Measurements from ENCODE around the gene SHFL.

Gene SHFL

GRCh38 chr19:10087296-10088061 is 1.4 kb downstream of the SHFL start:
- Histone ChIP-seq H3K4me3 (ENCODE audit: low read depth, low read length) (peak overlapping the region; percentile 99), H3K4me1 (ENCODE audit: control insufficient read depth, insufficient read depth, low read length, unreplicated experiment) (no peaks in the 10 kb centered on the region), H3K27me3 (ENCODE audit: insufficient read depth, low read length) (no peaks in the 10 kb centered on the region), H2AFZ (ENCODE audit: low read length, unreplicated experiment) (no peak overlapping the region), H3K79me2 (ENCODE audit: control insufficient read depth, insufficient read depth, low read length, unreplicated experiment) (peaks cover 14% of the 10 kb centered on the region), H3K27ac (ENCODE audit: low read depth, low read length) (peak overlapping the region; percentile 63; the same call in 1 of the 2 replicates), H3K36me3 (ENCODE audit: insufficient read depth, low read length) (peaks cover 22% of the 10 kb centered on the region; the same call in 1 of the 2 replicates)

DNA sequence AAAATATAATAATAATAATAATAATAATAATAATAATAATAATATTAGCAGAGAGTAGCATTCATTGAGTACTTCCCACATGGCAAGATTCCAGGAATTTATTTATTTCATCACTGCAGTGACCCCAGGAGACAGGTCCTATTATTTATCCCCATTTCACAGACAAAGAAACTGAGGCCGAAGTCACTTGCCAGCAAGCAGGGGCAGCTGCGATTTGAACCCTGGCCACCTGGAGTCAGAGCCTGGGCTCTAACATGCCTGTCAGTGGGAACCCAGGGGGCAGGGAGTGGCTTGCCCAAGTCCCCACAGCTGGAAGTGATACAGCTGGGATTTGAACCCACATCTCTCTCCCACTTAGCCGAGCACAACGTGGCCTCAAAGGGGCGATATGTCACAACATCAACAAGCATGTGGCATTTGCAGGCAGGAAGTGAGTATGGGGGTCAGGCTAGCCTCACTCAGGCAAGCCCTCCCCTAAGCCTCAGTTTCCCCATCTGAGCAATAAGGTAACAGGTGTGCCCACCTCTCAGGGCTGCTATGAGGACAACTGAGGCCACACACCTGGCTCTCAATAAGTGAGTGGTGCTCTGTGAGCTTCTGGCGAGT is 2.9 kb downstream of the SHFL start:
- H2AFZ ChIP-seq (ENCODE audit: low read length, unreplicated experiment), result no peak overlapping the region
- no peak overlapping the region for H3K4me3 ChIP-seq (ENCODE audit: low read depth, low read length)
- H3K36me3 ChIP-seq (ENCODE audit: insufficient read depth, low read length), result peaks cover 36% of the 10 kb centered on the region; the same call in 1 of the 2 replicates
- H3K4me1 ChIP-seq (ENCODE audit: control insufficient read depth, insufficient read depth, low read length, unreplicated experiment), result no peaks in the 10 kb centered on the region
- H3K79me2 ChIP-seq (ENCODE audit: control insufficient read depth, insufficient read depth, low read length, unreplicated experiment), result peaks cover 14% of the 10 kb centered on the region
- H3K27me3 ChIP-seq (ENCODE audit: insufficient read depth, low read length), result no peaks in the 10 kb centered on the region
- H3K27ac ChIP-seq (ENCODE audit: low read depth, low read length), result no peak overlapping the region

DNA sequence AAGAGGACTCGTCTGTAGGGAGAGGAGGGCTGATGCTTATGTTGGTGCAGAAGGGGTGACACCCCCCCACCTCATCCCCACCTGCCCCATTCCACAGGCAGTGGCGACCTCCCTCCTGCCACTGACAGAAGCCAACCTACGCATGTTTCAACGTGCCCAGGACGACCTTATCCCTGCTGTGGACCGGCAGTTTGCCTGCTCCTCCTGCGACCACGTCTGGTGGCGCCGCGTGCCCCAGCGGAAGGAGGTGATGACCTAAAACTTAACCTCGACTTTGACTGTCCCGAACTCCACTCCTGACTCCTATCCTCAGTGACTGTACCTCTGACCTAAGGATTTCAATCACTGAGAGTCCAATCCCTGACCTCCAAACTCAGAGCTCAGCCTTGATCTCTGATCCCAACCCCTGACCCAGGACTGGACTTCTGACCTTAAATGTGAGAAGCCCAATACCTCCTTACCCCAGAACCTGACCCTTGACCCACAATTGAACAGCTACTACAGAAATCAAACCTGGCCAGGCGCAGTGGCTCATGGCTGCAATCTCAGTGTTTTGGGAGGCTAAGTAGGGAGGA is 3.8 kb downstream of the SHFL start:
- Histone ChIP-seq H3K27ac (ENCODE audit: low read depth, low read length) (no peak overlapping the region), H3K27me3 (ENCODE audit: insufficient read depth, low read length) (no peaks in the 10 kb centered on the region), H3K4me1 (ENCODE audit: control insufficient read depth, insufficient read depth, low read length, unreplicated experiment) (no peaks in the 10 kb centered on the region), H3K4me3 (ENCODE audit: low read depth, low read length) (no peak overlapping the region), H2AFZ (ENCODE audit: low read length, unreplicated experiment) (no peak overlapping the region), H3K36me3 (ENCODE audit: insufficient read depth, low read length) (peaks cover 36% of the 10 kb centered on the region; the same call in 1 of the 2 replicates), H3K79me2 (ENCODE audit: control insufficient read depth, insufficient read depth, low read length, unreplicated experiment) (peaks cover 14% of the 10 kb centered on the region)

DNA sequence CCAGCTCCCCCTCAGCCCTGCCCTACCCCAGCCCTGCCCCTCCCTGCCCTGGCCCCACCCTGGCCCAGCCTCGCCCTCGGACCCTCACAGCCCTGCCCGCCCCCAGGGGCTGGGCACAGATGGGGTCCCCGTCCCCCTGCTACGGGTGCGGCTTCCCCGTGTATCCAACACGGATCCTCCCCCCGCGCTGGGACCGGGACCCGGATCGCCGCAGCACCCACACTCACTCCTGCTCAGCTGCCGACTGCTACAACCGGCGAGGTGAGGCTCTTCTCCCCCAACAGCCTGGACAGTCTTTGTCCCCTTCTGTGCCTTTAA is 5.2 kb downstream of the SHFL start:
- Histone ChIP-seq H2AFZ (ENCODE audit: low read length, unreplicated experiment) (no peak overlapping the region), H3K27me3 (ENCODE audit: insufficient read depth, low read length) (no peaks in the 10 kb centered on the region), H3K4me1 (ENCODE audit: control insufficient read depth, insufficient read depth, low read length, unreplicated experiment) (no peaks in the 10 kb centered on the region), H3K4me3 (ENCODE audit: low read depth, low read length) (no peak overlapping the region), H3K79me2 (ENCODE audit: control insufficient read depth, insufficient read depth, low read length, unreplicated experiment) (peaks cover 12% of the 10 kb centered on the region), H3K36me3 (ENCODE audit: insufficient read depth, low read length) (peaks cover 36% of the 10 kb centered on the region; the same call in 1 of the 2 replicates), H3K27ac (ENCODE audit: low read depth, low read length) (no peak overlapping the region)

DNA sequence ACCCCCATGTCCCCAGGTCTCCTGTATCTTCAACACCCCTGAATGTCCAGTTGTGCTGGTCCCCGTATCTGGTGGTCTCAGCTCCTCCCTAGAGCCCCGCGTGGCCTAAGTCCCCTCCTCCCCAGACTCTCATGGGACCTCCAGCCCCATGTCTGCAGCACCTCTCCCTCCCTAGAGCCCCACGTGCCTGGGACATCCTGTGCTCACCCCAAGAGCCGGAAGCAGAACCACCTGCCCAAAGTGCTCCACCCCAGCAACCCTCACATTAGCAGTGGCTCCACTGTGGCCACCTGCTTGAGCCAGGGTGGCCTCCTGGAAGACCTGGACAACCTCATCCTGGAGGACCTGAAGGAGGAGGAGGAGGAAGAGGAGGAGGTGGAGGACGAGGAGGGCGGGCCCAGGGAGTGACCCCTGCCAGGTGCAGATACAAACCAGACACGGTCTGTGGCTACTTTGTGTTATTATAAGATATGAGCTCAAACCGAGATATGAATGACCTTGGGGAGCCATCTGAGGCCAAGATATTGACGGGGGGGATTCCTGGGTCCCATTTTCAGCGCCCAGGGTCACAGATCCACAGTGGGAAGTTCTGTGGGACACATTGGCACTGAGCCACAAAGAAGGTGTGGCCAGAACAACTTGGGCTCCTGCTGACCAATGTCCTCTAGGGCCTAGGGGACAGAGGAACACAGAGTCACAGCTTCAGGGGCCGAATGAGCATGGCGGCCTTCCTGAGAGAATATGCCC is 6.0 kb downstream of the SHFL start:
- Histone ChIP-seq H3K27ac (ENCODE audit: low read depth, low read length) (no peak overlapping the region), H3K27me3 (ENCODE audit: insufficient read depth, low read length) (no peaks in the 10 kb centered on the region)

DNA sequence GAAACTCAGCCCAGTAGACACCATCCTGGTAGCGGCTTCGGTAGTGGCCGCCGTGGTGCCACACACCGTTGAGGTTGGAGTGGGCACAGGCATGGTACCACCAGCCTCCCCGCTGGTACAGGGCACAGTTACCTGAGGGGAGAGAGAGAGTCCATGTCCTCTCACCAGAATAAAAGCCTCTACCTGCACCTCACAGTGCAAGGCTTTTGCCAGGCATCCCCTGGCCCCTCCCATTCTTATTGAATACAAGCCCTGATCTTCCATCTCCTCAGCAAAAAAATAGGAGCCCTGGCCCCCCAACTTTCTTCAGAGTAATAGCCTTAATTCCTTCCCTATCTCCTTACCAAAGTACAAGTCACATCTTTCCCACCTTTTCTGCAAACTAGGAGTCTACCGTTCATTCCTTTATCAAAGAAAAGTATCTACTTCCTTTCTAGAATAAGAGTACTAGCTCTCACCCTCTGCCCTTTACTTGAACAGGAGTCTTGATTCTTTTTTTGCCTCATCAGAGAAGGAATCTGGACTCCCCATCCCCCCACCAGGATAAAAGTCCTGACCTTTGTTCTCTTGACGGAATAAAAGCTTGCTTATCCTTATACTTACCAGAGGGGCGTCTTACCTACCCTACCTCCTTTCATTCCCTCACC is 6.7 kb downstream of the SHFL start:
- Histone ChIP-seq H3K27ac (ENCODE audit: low read depth, low read length) (no peak overlapping the region), H3K4me3 (ENCODE audit: low read depth, low read length) (no peak overlapping the region), H3K4me1 (ENCODE audit: control insufficient read depth, insufficient read depth, low read length, unreplicated experiment) (no peaks in the 10 kb centered on the region), H3K27me3 (ENCODE audit: insufficient read depth, low read length) (no peaks in the 10 kb centered on the region), H2AFZ (ENCODE audit: low read length, unreplicated experiment) (no peak overlapping the region), H3K36me3 (ENCODE audit: insufficient read depth, low read length) (peaks cover 36% of the 10 kb centered on the region; the same call in 1 of the 2 replicates), H3K79me2 (ENCODE audit: control insufficient read depth, insufficient read depth, low read length, unreplicated experiment) (no peaks in the 10 kb centered on the region)

More for the DNA sequence above, 6.0 kb downstream of the SHFL start:
- no peaks in the 10 kb centered on the region for H3K4me1 ChIP-seq (ENCODE audit: control insufficient read depth, insufficient read depth, low read length, unreplicated experiment)
- no peak overlapping the region for H2AFZ ChIP-seq (ENCODE audit: low read length, unreplicated experiment)
- peaks cover 36% of the 10 kb centered on the region; the same call in 1 of the 2 replicates for H3K36me3 ChIP-seq (ENCODE audit: insufficient read depth, low read length)
- peaks cover 4% of the 10 kb centered on the region for H3K79me2 ChIP-seq (ENCODE audit: control insufficient read depth, insufficient read depth, low read length, unreplicated experiment)
- H3K4me3 ChIP-seq (ENCODE audit: low read depth, low read length), result no peak overlapping the region

DNA sequence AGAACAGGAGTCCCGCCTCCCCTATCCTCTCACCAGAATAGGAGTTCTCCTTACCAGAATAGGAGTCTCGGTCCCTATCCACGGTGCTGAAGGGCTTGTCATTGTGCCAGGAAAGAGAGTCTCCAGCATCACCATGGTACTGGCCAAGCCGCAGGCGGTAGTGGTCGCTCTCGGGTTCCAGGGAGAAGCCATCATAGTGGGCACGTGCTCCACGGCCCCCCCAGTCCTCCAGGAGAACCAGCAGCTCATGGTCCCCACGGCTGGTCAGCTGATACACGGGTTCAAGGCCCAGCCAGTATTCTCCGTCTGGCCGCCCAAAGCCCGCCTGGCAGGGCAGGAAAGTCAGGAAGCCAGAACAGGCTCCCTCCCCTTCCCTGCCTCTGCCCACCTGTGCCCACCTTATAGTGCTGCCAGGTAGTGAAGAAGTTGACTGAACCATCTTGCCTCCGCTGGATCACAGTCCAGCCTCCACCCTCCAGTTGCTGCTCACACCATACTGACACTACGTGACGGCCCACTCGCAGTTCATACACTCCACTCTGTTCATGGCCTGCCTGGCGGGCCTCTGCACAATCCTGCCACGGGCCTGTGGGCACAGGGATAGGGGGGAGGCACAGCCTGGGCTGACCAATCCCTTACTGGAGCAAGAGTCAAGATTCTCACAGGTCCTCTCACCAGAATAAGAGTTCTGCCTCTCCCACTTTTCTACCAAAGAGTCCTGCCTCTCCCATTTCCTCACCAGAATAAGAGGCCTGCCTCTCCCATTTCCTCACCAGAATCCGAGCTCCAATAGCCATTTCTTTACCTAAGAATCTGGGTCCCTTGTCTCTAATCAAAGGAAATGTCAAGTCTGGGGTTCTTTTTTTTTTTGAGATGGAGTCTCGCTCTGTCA is 7.4 kb downstream of the SHFL start:
- no peaks in the 10 kb centered on the region for H3K27me3 ChIP-seq (ENCODE audit: insufficient read depth, low read length)

DNA sequence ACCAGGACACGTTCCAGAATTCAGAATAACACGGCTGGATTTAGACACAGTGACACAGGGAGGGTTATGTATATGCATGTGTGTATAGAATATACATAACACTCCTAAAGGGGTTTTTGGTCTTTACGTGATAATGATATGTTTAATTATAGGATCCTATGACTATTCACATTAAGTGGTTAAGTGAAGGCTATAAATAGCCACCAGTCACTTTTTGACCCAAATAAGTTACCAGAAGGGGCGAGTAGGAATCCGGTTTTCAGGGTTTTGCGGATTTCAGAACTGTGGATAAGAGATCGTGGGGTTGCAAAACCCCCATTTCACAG is 9.5 kb downstream of the SHFL start:
- Histone ChIP-seq H2AFZ (ENCODE audit: low read length, unreplicated experiment) (no peak overlapping the region), H3K79me2 (ENCODE audit: control insufficient read depth, insufficient read depth, low read length, unreplicated experiment) (no peaks in the 10 kb centered on the region), H3K36me3 (ENCODE audit: insufficient read depth, low read length) (peaks cover 19% of the 10 kb centered on the region; the same call in 1 of the 2 replicates), H3K27ac (ENCODE audit: low read depth, low read length) (no peak overlapping the region), H3K4me1 (ENCODE audit: control insufficient read depth, insufficient read depth, low read length, unreplicated experiment) (no peaks in the 10 kb centered on the region), H3K27me3 (ENCODE audit: insufficient read depth, low read length) (no peaks in the 10 kb centered on the region), H3K4me3 (ENCODE audit: low read depth, low read length) (peak overlapping the region; percentile 70)

More for the DNA sequence above, 7.4 kb downstream of the SHFL start:
- H3K4me1 ChIP-seq (ENCODE audit: control insufficient read depth, insufficient read depth, low read length, unreplicated experiment), result no peaks in the 10 kb centered on the region
- no peaks in the 10 kb centered on the region for H3K79me2 ChIP-seq (ENCODE audit: control insufficient read depth, insufficient read depth, low read length, unreplicated experiment)
- peaks cover 36% of the 10 kb centered on the region; the same call in 1 of the 2 replicates for H3K36me3 ChIP-seq (ENCODE audit: insufficient read depth, low read length)
- no peak overlapping the region for H3K4me3 ChIP-seq (ENCODE audit: low read depth, low read length)
- no peak overlapping the region for H3K27ac ChIP-seq (ENCODE audit: low read depth, low read length)
- H2AFZ ChIP-seq (ENCODE audit: low read length, unreplicated experiment), result no peak overlapping the region

DNA sequence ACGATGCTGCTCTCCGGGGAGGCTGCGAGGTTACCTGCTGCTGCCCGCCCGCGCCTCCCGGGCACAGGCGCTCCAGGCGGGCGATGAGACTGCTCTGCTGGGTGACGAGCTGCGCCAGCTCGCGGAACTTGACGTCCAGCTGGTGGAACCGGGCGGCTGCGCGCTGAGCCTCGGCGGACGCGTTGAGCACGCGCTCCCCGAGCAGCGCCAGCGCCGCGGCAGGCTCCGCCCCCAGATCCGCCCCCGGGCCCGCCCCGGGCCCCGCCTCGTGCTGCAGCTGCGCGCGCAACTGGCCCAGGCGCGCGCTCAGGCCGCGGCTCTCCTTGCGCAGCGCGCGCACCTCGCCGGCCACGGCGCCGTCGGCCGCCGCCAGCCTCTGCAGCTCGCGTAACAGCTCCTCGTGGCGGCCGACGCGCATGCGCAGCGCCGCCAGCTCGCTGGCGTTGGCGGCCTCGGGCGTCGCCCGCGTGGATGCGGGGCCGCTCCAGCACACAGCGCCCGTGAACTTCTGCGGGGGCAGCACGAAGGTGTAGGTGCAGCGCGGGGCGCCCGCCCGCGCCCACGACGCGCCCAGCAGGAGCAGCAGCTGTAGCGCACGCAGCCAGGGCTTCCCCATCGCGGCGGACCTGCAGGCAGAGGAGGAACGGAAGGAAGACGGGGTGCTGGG is 10.0 kb downstream of the SHFL start:
- Histone ChIP-seq H3K79me2 (ENCODE audit: control insufficient read depth, insufficient read depth, low read length, unreplicated experiment) (no peaks in the 10 kb centered on the region), H3K27ac (ENCODE audit: low read depth, low read length) (no peak overlapping the region), H3K36me3 (ENCODE audit: insufficient read depth, low read length) (peaks cover 19% of the 10 kb centered on the region; the same call in 1 of the 2 replicates), H2AFZ (ENCODE audit: low read length, unreplicated experiment) (no peak overlapping the region), H3K4me3 (ENCODE audit: low read depth, low read length) (peak overlapping the region; percentile 87), H3K27me3 (ENCODE audit: insufficient read depth, low read length) (no peaks in the 10 kb centered on the region), H3K4me1 (ENCODE audit: control insufficient read depth, insufficient read depth, low read length, unreplicated experiment) (no peaks in the 10 kb centered on the region)
